ENCODE data around the gene CDYL.

CDYL gene

DNA sequence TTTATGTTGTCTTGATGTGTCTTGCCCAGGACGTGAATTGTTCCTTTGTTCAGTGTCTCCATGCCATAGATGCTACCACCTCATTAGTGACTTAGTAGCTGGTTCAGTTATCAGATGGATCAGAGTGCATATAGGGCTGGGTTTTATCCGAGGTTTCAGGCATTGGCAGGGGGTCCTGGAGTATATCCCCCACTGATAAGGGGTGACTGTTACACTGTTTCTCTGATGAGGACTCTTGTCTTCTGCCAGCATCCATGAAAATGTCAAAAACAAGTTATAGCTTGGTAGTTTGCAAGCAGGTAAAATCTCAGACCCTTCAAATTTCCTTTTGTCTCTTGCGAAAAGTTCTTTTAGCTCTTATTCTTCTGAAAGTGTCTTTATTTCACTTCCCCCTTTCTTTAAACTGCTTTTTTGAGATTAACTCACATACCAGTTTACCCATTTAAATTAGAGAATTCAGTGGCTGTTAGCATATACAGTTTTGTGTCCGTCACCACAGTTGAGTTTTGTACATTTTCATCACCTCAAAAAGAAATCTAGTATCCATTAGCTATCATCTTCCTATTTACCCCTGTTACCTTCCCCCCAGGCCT is 109.2 kb downstream of the CDYL start:
- no peak for DNase-seq (ENCODE audit: low spot score)

DNA sequence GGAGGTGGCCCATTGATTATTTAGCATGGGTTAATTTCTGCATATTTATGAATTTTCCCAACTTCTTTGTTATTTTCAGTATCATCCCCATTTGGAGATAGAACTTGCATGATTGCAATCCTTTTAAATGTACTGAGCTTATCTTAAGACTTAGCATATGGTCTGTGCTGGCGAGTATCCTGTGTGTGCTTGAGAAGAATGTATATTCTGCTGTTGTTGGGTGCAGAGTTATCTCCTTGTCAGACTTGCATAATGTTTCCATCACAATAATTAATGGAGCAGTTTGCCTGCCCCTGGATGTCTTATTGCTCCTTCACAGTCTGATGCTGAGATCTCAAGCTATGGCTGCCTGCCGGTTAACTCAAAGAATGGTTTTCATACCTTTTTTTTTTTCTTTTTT is 112.6 kb downstream of the CDYL start:
- DNase-seq (ENCODE audit: low spot score): no peak

- no peak for DNase-seq (ENCODE audit: low spot score)
Observed at GRCh38 chr6:4889701-4890100, 113.5 kb downstream of the CDYL start.

DNA sequence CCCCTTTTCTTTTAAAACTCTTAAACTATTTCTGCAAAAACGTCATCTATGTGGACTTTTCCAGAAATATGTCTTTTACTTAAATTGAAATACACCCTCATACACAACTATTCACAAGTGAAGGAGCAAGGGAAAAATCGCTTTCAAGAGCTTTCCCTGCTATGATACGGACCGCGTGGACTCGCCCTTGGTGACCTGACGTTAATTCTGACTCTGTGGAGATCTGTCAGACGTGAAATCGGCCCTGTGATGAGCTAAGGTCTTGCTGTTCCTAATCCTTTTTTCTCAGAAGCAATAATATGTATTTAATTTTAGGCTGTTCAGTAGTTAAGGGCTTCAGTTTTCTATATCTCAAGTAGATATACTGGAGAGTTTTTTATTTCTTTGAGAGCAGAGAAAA is 114.0 kb downstream of the CDYL start:
- DNase-seq (ENCODE audit: low spot score): no peak

DNA sequence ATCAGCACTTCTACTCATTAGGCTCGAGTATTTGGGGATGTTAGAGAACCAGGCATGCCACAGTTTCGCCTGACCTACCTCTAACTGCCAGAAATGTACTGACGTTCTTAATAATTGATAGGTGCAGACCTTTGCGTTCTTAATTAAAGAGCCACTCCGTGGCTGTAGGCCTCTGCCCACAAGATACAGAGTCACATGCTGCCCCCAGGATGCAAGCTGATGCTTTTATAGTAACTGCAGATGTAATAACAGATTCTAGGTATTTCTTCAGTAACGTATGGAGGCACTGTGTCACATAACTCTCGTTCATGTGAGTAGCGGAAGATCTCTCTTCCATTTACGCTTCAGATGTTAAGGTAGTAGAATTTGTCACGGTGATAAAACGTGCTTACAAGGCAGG is 114.4 kb downstream of the CDYL start:
- DNase-seq (ENCODE audit: low spot score): no peak

GRCh38 chr6:4891141-4891540 is 114.9 kb downstream of the CDYL start:
- DNase-seq (ENCODE audit: low spot score): no peak

DNA sequence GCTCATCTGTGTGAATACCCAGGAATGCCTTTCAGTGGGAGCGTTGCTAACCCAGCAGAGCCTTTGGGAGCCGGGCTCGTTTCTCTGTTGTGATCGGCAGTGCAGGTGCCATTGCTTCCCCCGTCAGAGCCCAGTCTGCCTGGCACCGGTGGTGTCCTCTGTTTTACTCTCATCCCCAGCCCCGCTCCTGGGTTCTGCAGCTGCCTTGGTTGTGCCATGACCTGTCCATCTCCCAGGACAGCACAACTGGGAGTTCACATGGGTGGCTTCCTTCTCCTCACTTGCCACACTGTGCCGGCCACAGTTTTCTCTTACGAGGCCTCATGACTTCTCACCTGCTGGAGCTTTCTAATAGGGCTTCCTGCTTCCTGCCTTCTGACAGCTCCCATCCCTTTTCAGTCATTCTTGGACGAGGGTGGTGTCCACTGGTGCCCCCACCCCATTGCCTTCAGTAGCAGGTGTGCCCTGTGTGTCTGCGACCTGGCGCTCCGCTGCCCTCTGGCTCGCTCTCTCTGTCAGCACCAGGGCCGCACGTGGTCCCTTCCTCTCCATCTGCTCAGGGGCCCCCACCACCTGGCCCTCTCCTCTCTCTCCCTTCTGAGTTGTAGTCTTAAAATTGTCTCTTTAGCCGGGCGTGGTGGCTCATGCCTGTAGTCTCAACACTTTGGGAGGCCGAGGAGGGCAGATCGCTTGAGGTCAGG is 116.7 kb downstream of the CDYL start:
- DNase-seq (ENCODE audit: low spot score): no peak

DNA sequence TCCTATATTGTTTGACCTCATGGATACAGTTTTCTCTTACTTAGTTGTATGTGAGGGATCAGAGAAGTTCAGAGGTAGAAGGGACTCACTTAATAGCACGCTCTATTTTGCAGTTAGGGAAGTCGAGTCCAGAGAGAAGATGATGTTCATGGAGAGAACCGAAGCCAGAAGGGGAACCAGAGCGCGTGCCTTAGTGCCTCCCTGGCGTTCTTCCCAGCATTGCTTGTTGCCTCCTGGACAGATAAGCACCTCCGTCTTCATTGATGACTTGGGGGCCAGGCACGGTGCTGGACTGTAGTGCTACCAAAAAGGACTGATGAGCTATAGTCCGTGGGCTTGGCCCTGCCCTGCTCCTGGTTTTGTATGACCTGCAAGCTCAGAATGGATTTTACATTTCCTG is 117.8 kb downstream of the CDYL start:
- DNase-seq (ENCODE audit: low spot score): no peak

- no peak for DNase-seq (ENCODE audit: low spot score)
Observed at GRCh38 chr6:4895971-4896370, 119.8 kb downstream of the CDYL start.

DNA sequence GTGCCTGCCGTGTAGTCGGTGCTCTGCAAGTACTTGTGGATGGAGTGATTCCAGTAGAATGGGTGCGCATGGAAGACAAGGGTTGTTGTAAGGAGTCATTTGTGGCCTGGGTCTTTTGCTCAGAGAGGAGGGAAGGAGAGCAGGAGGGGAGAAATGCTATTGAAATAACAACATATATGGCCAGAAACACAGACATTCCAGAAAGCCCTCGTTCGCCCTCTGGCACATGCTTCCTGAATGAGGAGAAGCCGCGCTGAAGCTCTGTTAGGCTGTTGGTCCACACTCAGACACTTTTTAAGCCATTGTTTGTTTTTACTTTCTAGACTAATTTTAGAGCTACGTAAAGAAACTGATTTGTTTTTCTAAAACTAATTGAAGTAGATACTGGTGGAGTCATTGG is 120.2 kb downstream of the CDYL start:
- DNase-seq (ENCODE audit: low spot score): no peak

- DNase-seq (ENCODE audit: low spot score): no peak
Observed at GRCh38 chr6:4899249-4900034, 123.2 kb downstream of the CDYL start.

DNA sequence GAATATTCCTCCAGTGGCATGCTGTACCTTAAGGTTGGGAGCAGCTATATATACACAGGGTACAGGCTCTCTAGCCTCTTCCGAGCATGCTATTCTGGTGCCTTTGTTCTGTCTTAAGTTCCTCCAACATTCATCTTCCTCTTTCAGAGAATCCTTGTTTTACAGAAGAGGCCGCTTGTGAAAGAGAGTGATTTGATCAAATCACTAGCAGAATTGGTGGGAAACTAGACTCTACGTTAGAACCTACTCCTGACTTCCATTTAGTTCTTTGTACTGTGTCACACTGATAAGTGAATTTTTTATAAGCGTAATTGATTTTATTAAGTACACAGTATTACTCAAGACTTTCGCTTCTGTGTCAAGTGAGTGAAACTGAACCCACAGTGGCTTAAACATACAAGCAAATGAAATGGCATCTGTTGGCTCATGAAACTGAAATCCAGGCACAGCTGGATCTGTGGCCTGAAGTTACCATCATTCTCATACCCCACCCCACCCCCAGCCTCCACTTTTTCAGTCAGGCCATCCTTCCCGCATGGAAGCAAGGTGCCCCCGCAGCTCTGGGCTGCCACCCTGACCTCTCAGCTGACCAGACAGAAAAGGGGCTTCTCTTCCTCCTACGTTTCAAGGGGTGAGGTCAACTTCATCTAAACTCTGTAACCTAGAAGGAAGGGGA is 125.3 kb downstream of the CDYL start:
- DNase-seq (ENCODE audit: low spot score): no peak

DNA sequence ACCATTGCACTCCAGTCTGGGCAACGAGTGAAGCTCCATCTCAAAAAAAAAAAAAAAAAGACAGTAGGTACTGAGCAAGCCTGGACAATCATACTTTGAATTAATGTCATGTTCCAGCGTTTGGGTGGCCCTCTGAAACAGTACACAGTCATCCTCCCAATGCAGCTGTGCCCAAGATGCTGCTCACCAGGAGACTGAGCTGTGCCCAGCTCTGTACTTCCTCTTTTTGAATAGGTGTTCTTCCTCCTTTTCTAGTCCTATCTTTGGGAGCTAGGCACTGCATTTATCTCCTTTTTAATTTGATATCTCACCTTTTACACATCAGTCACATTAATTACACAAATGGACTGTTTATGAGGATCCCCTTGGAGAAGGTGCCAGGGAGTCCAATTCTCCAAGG is 126.2 kb downstream of the CDYL start:
- DNase-seq (ENCODE audit: low spot score): no peak

DNA sequence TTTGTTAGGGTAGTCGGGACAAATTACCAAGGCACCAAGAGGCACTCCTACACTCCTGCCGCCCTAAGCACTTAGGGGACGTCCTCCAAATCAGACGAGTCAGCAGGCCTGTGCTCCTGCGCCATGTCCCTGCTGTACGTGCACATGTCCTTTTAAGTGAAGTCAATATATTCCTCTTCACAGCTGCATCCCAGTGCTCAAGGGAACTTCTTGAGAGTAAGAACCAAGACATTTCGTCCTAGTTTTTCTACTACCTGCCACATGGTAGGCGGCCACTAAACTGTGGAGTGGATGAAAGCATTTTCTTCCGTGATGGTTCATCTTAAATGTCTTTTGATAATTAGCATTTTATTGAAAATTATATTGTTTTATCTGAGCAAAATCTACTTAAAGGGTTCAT is 126.9 kb downstream of the CDYL start:
- no peak for DNase-seq (ENCODE audit: low spot score)

GRCh38 chr6:4903751-4904370 is 127.7 kb downstream of the CDYL start:
- DNase-seq (ENCODE audit: low spot score): no peak

GRCh38 chr6:4904461-4905025 is 128.3 kb downstream of the CDYL start:
- no peak for DNase-seq (ENCODE audit: low spot score)

DNA sequence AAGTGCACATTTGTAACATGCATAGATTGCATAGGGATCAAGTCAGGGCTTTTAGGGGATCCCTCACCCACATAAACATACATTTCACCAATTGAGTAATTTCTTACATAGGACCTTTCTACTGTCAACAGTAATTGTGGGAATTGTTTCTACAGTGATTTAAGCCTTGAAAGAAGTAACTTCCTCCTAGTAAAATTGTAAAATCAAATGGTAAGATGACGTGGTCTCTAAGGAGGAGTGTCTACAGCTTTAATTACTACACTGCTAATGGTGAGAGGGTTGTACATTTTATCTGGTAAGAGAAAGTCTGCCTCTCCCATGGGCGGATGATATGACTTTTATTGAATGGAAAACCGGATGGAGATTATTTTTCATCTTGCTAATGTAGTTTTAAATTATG is 129.6 kb downstream of the CDYL start:
- no peak for DNase-seq (ENCODE audit: low spot score)

GRCh38 chr6:4906293-4907276 is 130.4 kb downstream of the CDYL start:
- no peak for DNase-seq (ENCODE audit: low spot score)

GRCh38 chr6:4907602-4908001 is 131.4 kb downstream of the CDYL start:
- no peak for DNase-seq (ENCODE audit: low spot score)

GRCh38 chr6:4908062-4908461 is 131.9 kb downstream of the CDYL start:
- DNase-seq (ENCODE audit: low spot score): no peak

All from CD4-positive, alpha-beta T cell treated with Interleukin-15 for 4 hours (primary cell).